Measurements from ENCODE around the gene ABR. TPM values are rescaled to one million over a fixed set of nuclear protein-coding genes. Genes with fewer than 3 reads are reported as not detected.
A peak's percentile ranks its signal among the peaks of the same experiment; 100 is the strongest.

ABR gene
- polyA plus RNA-seq, 2 of the 4 experiments (the other 2 are of a cell fraction), result 70.9 to 73.8 TPM

DNA sequence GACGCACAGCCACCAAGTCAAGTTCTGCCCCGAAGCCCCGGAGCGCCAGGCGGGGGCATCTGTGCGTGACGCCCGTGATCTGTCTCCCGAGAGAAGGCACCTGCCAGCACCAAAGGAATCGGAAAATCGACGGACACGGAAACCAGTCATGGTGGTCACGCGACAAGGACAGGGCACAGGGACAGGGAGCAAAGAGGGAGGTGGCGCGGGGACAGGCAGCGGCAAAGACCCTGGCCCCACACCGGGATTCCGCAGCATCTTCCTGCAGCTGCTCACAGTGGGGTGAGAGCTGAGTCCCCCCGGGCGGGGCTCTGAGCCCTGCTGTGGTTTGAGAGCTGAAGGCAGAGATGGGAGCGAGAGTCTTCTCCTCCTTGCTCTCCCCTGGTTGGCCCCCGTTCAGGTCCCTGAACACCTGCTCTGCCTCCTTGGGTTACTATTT is 56.4 kb downstream of the ABR start:
- Histone ChIP-seq H3K4me2 (peak overlapping the region; percentile 59), H3K4me1 (peaks cover 14% of the 10 kb centered on the region; the same call in 2 of the 3 replicates), H3K4me3 (no peak overlapping the region), H3K9me3 (no peaks in the 10 kb centered on the region; the same call in 2 of the 3 replicates), H3K27ac (peak overlapping the region; percentile 13 to 31; a peak in 5 of 6 replicates)
- CTCF ChIA-PET, result interaction anchor here (0.6 to 12.1 kb wide), 23 partner anchors 10 to 465 kb away, joined by 3 to 335 read pairs (median 6); partner anchors contain the start of gene ABR
- no peak for DNase-seq (ENCODE audit: low read depth in 1 of 2, low spot score in 1 of 2)
- 62% methylated on average over 24 of the region's 24 CpGs for WGBS (ENCODE audit: missing lambda C conversion rate)
- no peak for FAIRE-seq
- peak in 1 of 2 experiments; percentile 5; a peak in 3 of 6 replicates for ATAC-seq
- TF ChIP-seq GATA3 (IDR thresholded peaks at IDR 0.05; ENCODE audit: borderline replicate concordance) (no peak), FOSL2 (IDR thresholded peaks at IDR 0.05) (no peak), FOSL2 (CRISPR knock-in tag; IDR thresholded peaks at IDR 0.05) (no peak), CHD4 (IDR thresholded peaks at IDR 0.05; ENCODE audit: borderline replicate concordance) (no peak), ESRRA (IDR thresholded peaks at IDR 0.05; ENCODE audit: borderline replicate concordance, low read length) (no peak), HEYL (CRISPR knock-in tag; IDR thresholded peaks at IDR 0.05) (no peak), TP53 (CRISPR knock-in tag; IDR thresholded peaks at IDR 0.05) (no peak), FOSB (CRISPR knock-in tag; IDR thresholded peaks at IDR 0.05) (no peak), RNF2 (IDR thresholded peaks at IDR 0.05; ENCODE audit: borderline replicate concordance, low read depth) (no peak), RFX5 (IDR thresholded peaks at IDR 0.05) (no peak), CHD2 (IDR thresholded peaks at IDR 0.05; ENCODE audit: low read length, partially characterized antibody) (no peak), RCOR1 (IDR thresholded peaks at IDR 0.05; ENCODE audit: low read depth, low read length) (no peak), EP300 (IDR thresholded peaks at IDR 0.05) (no peak), HOXA7 (CRISPR knock-in tag; IDR thresholded peaks at IDR 0.05) (no peak), NFE2L2 (conservative IDR thresholded peaks at IDR 0.05; ENCODE audit: low read length) (no peak)
- TF ChIP-seq, protein P1, sequence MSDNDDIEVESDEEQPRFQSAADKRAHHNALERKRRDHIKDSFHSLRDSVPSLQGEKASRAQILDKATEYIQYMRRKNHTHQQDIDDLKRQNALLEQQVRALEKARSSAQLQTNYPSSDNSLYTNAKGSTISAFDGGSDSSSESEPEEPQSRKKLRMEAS (IDR thresholded peaks at IDR 0.05), result no peak
- TF ChIP-seq, protein P2, sequence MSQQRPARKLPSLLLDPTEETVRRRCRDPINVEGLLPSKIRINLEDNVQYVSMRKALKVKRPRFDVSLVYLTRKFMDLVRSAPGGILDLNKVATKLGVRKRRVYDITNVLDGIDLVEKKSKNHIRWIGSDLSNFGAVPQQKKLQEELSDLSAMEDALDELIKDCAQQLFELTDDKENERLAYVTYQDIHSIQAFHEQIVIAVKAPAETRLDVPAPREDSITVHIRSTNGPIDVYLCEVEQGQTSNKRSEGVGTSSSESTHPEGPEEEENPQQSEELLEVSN (IDR thresholded peaks at IDR 0.05; ENCODE audit: borderline replicate concordance, low read depth), result no peak
- TF ChIP-seq, protein P3, sequence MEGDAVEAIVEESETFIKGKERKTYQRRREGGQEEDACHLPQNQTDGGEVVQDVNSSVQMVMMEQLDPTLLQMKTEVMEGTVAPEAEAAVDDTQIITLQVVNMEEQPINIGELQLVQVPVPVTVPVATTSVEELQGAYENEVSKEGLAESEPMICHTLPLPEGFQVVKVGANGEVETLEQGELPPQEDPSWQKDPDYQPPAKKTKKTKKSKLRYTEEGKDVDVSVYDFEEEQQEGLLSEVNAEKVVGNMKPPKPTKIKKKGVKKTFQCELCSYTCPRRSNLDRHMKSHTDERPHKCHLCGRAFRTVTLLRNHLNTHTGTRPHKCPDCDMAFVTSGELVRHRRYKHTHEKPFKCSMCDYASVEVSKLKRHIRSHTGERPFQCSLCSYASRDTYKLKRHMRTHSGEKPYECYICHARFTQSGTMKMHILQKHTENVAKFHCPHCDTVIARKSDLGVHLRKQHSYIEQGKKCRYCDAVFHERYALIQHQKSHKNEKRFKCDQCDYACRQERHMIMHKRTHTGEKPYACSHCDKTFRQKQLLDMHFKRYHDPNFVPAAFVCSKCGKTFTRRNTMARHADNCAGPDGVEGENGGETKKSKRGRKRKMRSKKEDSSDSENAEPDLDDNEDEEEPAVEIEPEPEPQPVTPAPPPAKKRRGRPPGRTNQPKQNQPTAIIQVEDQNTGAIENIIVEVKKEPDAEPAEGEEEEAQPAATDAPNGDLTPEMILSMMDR (IDR thresholded peaks at IDR 0.05), result no peak
- TF ChIP-seq, protein P4, sequence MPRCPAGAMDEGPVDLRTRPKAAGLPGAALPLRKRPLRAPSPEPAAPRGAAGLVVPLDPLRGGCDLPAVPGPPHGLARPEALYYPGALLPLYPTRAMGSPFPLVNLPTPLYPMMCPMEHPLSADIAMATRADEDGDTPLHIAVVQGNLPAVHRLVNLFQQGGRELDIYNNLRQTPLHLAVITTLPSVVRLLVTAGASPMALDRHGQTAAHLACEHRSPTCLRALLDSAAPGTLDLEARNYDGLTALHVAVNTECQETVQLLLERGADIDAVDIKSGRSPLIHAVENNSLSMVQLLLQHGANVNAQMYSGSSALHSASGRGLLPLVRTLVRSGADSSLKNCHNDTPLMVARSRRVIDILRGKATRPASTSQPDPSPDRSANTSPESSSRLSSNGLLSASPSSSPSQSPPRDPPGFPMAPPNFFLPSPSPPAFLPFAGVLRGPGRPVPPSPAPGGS (IDR thresholded peaks at IDR 0.05), result no peak
- TF ChIP-seq, protein P5, sequence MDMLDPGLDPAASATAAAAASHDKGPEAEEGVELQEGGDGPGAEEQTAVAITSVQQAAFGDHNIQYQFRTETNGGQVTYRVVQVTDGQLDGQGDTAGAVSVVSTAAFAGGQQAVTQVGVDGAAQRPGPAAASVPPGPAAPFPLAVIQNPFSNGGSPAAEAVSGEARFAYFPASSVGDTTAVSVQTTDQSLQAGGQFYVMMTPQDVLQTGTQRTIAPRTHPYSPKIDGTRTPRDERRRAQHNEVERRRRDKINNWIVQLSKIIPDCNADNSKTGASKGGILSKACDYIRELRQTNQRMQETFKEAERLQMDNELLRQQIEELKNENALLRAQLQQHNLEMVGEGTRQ (IDR thresholded peaks at IDR 0.05), result no peak
- TF ChIP-seq, protein P6, sequence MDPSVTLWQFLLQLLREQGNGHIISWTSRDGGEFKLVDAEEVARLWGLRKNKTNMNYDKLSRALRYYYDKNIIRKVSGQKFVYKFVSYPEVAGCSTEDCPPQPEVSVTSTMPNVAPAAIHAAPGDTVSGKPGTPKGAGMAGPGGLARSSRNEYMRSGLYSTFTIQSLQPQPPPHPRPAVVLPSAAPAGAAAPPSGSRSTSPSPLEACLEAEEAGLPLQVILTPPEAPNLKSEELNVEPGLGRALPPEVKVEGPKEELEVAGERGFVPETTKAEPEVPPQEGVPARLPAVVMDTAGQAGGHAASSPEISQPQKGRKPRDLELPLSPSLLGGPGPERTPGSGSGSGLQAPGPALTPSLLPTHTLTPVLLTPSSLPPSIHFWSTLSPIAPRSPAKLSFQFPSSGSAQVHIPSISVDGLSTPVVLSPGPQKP (IDR thresholded peaks at IDR 0.05; ENCODE audit: low read depth, low read length), result no peak
- POLR2A ChIA-PET, result interaction anchor here (1.0 kb wide), 1 partner anchor 130 kb away, joined by 3 read pairs; no protein-coding TSS in a partner anchor
